ENCODE measurements around the gene REEP6. TPM values are rescaled to one million over a fixed set of nuclear protein-coding genes. Genes with fewer than 3 reads are reported as not detected.

Gene REEP6
- total and polyA plus RNA-seq, 2 of the 8 experiments (the other 6 are each of a cell fraction or from before 2014, with no cell fraction given), result 12.6 to 20.7 TPM

- TF ChIP-seq CHD7 (IDR thresholded peaks at IDR 0.05; ENCODE audit: insufficient replicate concordance, low read length) (no peak), GTF2F1 (IDR thresholded peaks at IDR 0.05; ENCODE audit: borderline replicate concordance, low read depth, low read length) (no peak), RXRA (IDR thresholded peaks at IDR 0.05; ENCODE audit: insufficient read depth, low read depth, low read length) (no peak), EGR1 (IDR thresholded peaks at IDR 0.05; ENCODE audit: borderline replicate concordance, low read depth, low read length) (peak; percentile 90), SAP30 (IDR thresholded peaks at IDR 0.05; ENCODE audit: insufficient read depth, insufficient replicate concordance, low read length) (no peak), SP2 (IDR thresholded peaks at IDR 0.05; ENCODE audit: low read length) (no peak), SP1 (IDR thresholded peaks at IDR 0.05; ENCODE audit: low read depth, low read length) (no peak), RNF2 (IDR thresholded peaks at IDR 0.05; ENCODE audit: borderline replicate concordance, low read depth, low read length, missing control alignments, poor library complexity, severe bottlenecking) (no peak)
- TF ChIP-seq, protein P1, sequence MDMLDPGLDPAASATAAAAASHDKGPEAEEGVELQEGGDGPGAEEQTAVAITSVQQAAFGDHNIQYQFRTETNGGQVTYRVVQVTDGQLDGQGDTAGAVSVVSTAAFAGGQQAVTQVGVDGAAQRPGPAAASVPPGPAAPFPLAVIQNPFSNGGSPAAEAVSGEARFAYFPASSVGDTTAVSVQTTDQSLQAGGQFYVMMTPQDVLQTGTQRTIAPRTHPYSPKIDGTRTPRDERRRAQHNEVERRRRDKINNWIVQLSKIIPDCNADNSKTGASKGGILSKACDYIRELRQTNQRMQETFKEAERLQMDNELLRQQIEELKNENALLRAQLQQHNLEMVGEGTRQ (IDR thresholded peaks at IDR 0.05; ENCODE audit: low read length), result no peak
Observed at GRCh38 chr19:1445185-1445931, 45.6 kb upstream of the REEP6 start (continued).

Measured in H1 (cell line).